HepG2 (cell line): ENCODE measurements around the gene USP8. TPM values are rescaled to one million over a fixed set of nuclear protein-coding genes. Genes with fewer than 3 reads are reported as not detected.

ENCODE experiments used
- ATAC-seq: fragments of 200-7000 bp; cut with Tn5 transposase; 3 replicates; pipeline ENCODE4 v1.9.1; 2020; ENCODE audit warnings: mild to moderate bottlenecking, moderate library complexity
- BruUV-seq: library from RNA; stranded (reverse); fragments of 400-500 nt; replicated peaks from 2 replicates; lab custom pipeline; 2021; lab: Mats Ljungman, UMichigan
- CTCF ChIA-PET: fragments of 300-600 bp; formaldehyde crosslinking; extraction: SDS; loops from one replicate; lab custom pipeline; 2021; ENCODE audit warnings: low total read pairs, inconsistent platforms, low intra/inter-chr PET ratio; lab: Yijun Ruan, JAX
- POLR2A ChIA-PET: fragments of 350-600 bp; sonication (Branson Sonifier 250); formaldehyde crosslinking; loops from one replicate; lab custom pipeline; 2020; ENCODE audit warnings: antibody characterized with exemption, inconsistent platforms; lab: Yijun Ruan, JAX
- DNase-seq: peaks from one replicate; pipeline ENCODE4 v3.0.0-alpha.2; 2015; ENCODE audit warnings: low spot score
- FAIRE-seq: peaks from 3 replicates; lab custom pipeline; 2011; peaks lifted over from hg19 to GRCh38; lab: Jason Lieb, UNC
- H2AFZ ChIP-seq: one replicate; pipeline ENCODE4 v1.6.1; 2011; ENCODE audit warnings: low read length, inconsistent platforms
- H3K27ac ChIP-seq: fragments of 300-600 bp; 3 replicates; pipeline ENCODE4 v1.8.0; 2011; ENCODE audit warnings: mixed run types, mild to moderate bottlenecking, mixed read lengths, low read length, inconsistent platforms; ENCODE audit not compliant: insufficient read depth; ENCODE audit errors: extremely low read length
- H3K27me3 ChIP-seq, 2 experiments: fragments of 200-600 bp in 1 of 2; 2 replicates in 1 of 2; 3 replicates in 1 of 2; pipeline versions ENCODE4 v1.6.0 to v1.8.0; 2011; ENCODE audit warnings: low read length in 2 of 2, mild to moderate bottlenecking in 2 of 2, moderate library complexity in 2 of 2, inconsistent platforms in 1 of 2; ENCODE audit not compliant: insufficient read depth in 2 of 2, control insufficient read depth in 1 of 2
- H3K36me3 ChIP-seq, 2 experiments: fragments of 200-600 bp in 1 of 2; replicated peaks in 1 of 2; 2 replicates in 1 of 2; 3 replicates in 1 of 2; pipeline versions ENCODE4 v1.5.1 to v1.8.0; 2011; ENCODE audit warnings: low read length in 2 of 2, inconsistent platforms in 1 of 2; ENCODE audit not compliant: insufficient read depth in 2 of 2, control insufficient read depth in 1 of 2
- H3K4me1 ChIP-seq: 2 replicates; pipeline ENCODE4 v1.5.1; 2012; ENCODE audit warnings: low read length, inconsistent platforms; ENCODE audit not compliant: insufficient read depth
- H3K4me2 ChIP-seq: 2 replicates; pipeline ENCODE4 v1.6.0; 2011; ENCODE audit warnings: low read depth, low read length, inconsistent platforms
- H3K4me3 ChIP-seq, 3 experiments: fragments of 200-600 bp in 1 of 3; sonication (generic), shearing (Covaris generic) in 1 of 3; replicated peaks in 1 of 3; 2 replicates each; pipeline ENCODE4 v1.5.1; 2011 to 2016; ENCODE audit warnings: low read length in 3 of 3, inconsistent platforms in 2 of 3, low read depth in 2 of 3, mild to moderate bottlenecking in 2 of 3, control low read depth in 1 of 3, mixed read lengths in 1 of 3; ENCODE audit not compliant: insufficient read depth in 1 of 3
- H3K79me2 ChIP-seq: one replicate; pipeline ENCODE4 v1.6.1; 2011; ENCODE audit warnings: low read length, inconsistent platforms; ENCODE audit not compliant: insufficient read depth
- H3K9ac ChIP-seq: 2 replicates; pipeline ENCODE4 v1.6.0; 2011; ENCODE audit warnings: mild to moderate bottlenecking, low read depth, low read length, inconsistent platforms; ENCODE audit not compliant: insufficient read depth
- H3K9me3 ChIP-seq: 2 replicates; pipeline ENCODE4 v1.5.1; 2012; ENCODE audit warnings: mild to moderate bottlenecking, low read length
- H4K20me1 ChIP-seq: 2 replicates; pipeline ENCODE4 v1.6.0; 2011; ENCODE audit warnings: inconsistent platforms, mild to moderate bottlenecking, low read length, moderate library complexity; ENCODE audit not compliant: insufficient read depth
- CCAR2 ChIP-seq: fragments of 200-400 bp; formaldehyde crosslinking; optimal IDR thresholded peaks from 2 replicates; pipeline ENCODE3; 2018; ENCODE audit warnings: low read depth, mild to moderate bottlenecking, low read length, moderate library complexity
- DMTF1 ChIP-seq: sonication (generic); formaldehyde crosslinking; IDR thresholded peaks from 2 replicates; pipeline ENCODE4 v1.4.0; 2020; ENCODE audit warnings: mild to moderate bottlenecking, missing genetic modification reagents
- E2F1 ChIP-seq: sonication (generic); formaldehyde crosslinking; IDR thresholded peaks from 2 replicates; pipeline ENCODE4 v1.5.0; 2020; ENCODE audit warnings: missing genetic modification reagents
- GABPA ChIP-seq, 2 experiments: IDR thresholded peaks; 2 replicates each; pipeline ENCODE4 v1.6.1; 2011 to 2016; ENCODE audit warnings: low read depth in 2 of 2, low read length in 1 of 2, missing biosample characterization in 1 of 2, missing genetic modification characterization in 1 of 2
- IRF2 ChIP-seq: IDR thresholded peaks from 2 replicates; pipeline ENCODE4 v1.6.1; 2018; ENCODE audit warnings: missing genetic modification reagents, missing compliant biosample characterization
- MAF1 ChIP-seq: sonication (generic); formaldehyde crosslinking; IDR thresholded peaks from 2 replicates; pipeline ENCODE4 v1.5.0; 2020; ENCODE audit warnings: missing genetic modification reagents, borderline replicate concordance
- PHF20 ChIP-seq: sonication (generic); formaldehyde crosslinking; IDR thresholded peaks from 2 replicates; pipeline ENCODE4 v1.5.0; 2020; ENCODE audit warnings: mild to moderate bottlenecking, missing genetic modification reagents
- PRDM10 ChIP-seq: sonication (generic); formaldehyde crosslinking; IDR thresholded peaks from 2 replicates; pipeline ENCODE4 v1.4.0; 2020; ENCODE audit warnings: low read depth, missing genetic modification reagents
- ZNF510 ChIP-seq: sonication (generic); formaldehyde crosslinking; IDR thresholded peaks from 2 replicates; pipeline ENCODE4 v1.4.0; 2020; ENCODE audit warnings: low read depth, mild to moderate bottlenecking, missing genetic modification reagents
- ZNF556 ChIP-seq: sonication (generic); formaldehyde crosslinking; IDR thresholded peaks from 2 replicates; pipeline ENCODE4 v1.4.0; 2020; ENCODE audit warnings: mild to moderate bottlenecking, missing genetic modification reagents, borderline replicate concordance
- ZNF589 ChIP-seq: sonication (generic); formaldehyde crosslinking; conservative IDR thresholded peaks from 2 replicates; pipeline ENCODE4 v1.8.0; 2022; ENCODE audit warnings: mild to moderate bottlenecking, moderate library complexity, missing genetic modification reagents
- WGBS: methylation state at CpG from one replicate; pipeline ENCODE4 v1.1.6; 2017; ENCODE audit warnings: low lambda C conversion rate; 5-methylcytosine and 5-hydroxymethylcytosine counted together
- in situ Hi-C: cut with HindIII; loops from 2 replicates; pipeline ENCODE4 v1.10.0; 2017; ENCODE audit warnings: low pct_unique_long_range_greater_than_20kb; ENCODE audit not compliant: extremely low pct_ligation_motif_present
- intact Hi-C: fragments of 100-400 bp; cut with micrococcal nuclease; formaldehyde crosslinking; loops from one replicate; pipeline ENCODE4 v1.10.0; 2022; ENCODE audit not compliant: unreplicated experiment
- polyA plus RNA-seq, 8 experiments: library from polyadenylated mRNA; depleted of rRNA in 3 of 8; stranded (reverse) in 7 of 8; unstranded in 1 of 8; fragments of >200 nt; fragmentation: Illumina TruSeq in 4 of 8; extraction: Trizol in 4 of 8; gene quantifications; 2 replicates each; pipeline versions ENCODE4 v1.2.1 to v1.2.3, GENCODE V29; 2011 to 2016; ENCODE audit warnings: low read depth in 4 of 8, missing spikeins in 1 of 8, mixed read lengths in 1 of 8; ENCODE audit not compliant: insufficient read depth in 1 of 8
- total RNA-seq, 5 experiments: library from RNA; depleted of rRNA; stranded (reverse); fragments of >200 nt; fragmentation: Illumina TruSeq; extraction: Trizol; gene quantifications; 2 replicates each; pipeline ENCODE4 v1.2.3, GENCODE V29; 2016; ENCODE audit warnings: low read depth in 1 of 5

Gene USP8
- total and polyA plus RNA-seq, 2 of the 13 experiments (the other 11 are each of a cell fraction or from before 2014, with no cell fraction given): 36.4 to 50.7 TPM

GRCh38 chr15:50377867-50378751 is 46.1 kb upstream of the USP8 start:
- WGBS: 41% methylated on average over 3 of the region's 3 CpGs
- ChIA-PET POLR2A (interaction anchor here (0.7 kb wide), 1 partner anchor 15 kb away, joined by 3 read pairs; no protein-coding TSS in a partner anchor), CTCF (no interaction called here)
- no peaks in the 10 kb centered on the region for H3K27me3 ChIP-seq
- intact Hi-C loops: no loop called here
- no peaks in the 10 kb centered on the region for H3K36me3 ChIP-seq
- no peak overlapping the region for H3K27ac ChIP-seq
- H3K79me2 ChIP-seq: no peaks in the 10 kb centered on the region
- no peaks in the 10 kb centered on the region for H3K9me3 ChIP-seq
- ATAC-seq: peak; percentile 27; the same call in 1 of the 3 replicates
- no peak overlapping the region for H3K4me2 ChIP-seq
- in situ Hi-C loops: no loop called here
- BruUV-seq: no TSS peak
- no peak for FAIRE-seq
- DNase-seq: no peak
- H3K4me1 ChIP-seq: no peaks in the 10 kb centered on the region; the same call in 1 of the 2 replicates
- TF ChIP-seq CCAR2 (no peak), DMTF1 (CRISPR knock-in tag) (no peak), IRF2 (CRISPR knock-in tag) (no peak), PRDM10 (no peak), MAF1 (no peak), E2F1 (CRISPR knock-in tag) (no peak), ZNF510 (no peak), ZNF556 (CRISPR knock-in tag) (no peak), ZNF589 (CRISPR knock-in tag) (no peak), GABPA (IDR thresholded peaks at IDR 0.05; ENCODE audit: low read depth, low read length) (no peak), GABPA (CRISPR knock-in tag; IDR thresholded peaks at IDR 0.05; ENCODE audit: low read depth) (no peak), PHF20 (CRISPR knock-in tag) (no peak)
- no peak overlapping the region for H2AFZ ChIP-seq
- H3K9ac ChIP-seq: no peak overlapping the region
- H4K20me1 ChIP-seq: no peaks in the 10 kb centered on the region
- H3K4me3 ChIP-seq: no peak overlapping the region
